HTERT RPE-1 (cell line): Measurements from ENCODE around the gene HHAT.
"Not testable (repeated sequence)": the region's sequence is repeated elsewhere in the genome, so short reads cannot be mapped to it uniquely, and the experiment has no call there.

Source experiments
- in situ Hi-C: fragments of 300-500 bp; cut with MboI; formaldehyde crosslinking; loops from 4 replicates; pipeline ENCODE4 v1.14.3; 2020; ENCODE audit warnings: low sequenced_read_pairs

HHAT gene

DNA sequence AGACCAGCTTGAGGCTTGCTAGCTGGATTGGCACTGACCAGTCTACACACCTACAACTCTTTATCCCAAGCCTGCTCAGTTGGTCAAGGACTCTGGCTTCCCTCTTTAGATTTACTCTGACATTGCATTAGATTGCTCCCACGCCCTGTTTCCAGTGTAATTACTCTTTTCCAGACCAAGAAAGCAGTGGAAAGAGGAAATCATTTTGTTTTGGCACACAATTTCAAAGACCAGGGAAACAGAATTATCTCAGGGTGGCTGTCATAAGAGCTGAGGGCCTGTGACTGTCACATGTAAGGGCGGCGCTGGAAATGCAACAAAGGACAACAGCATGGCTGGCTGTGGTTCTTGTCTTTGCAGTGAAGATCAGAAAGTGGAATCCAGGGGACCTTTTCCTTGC is 302.7 kb downstream of the HHAT start:
- in situ Hi-C loops: no loop called here

DNA sequence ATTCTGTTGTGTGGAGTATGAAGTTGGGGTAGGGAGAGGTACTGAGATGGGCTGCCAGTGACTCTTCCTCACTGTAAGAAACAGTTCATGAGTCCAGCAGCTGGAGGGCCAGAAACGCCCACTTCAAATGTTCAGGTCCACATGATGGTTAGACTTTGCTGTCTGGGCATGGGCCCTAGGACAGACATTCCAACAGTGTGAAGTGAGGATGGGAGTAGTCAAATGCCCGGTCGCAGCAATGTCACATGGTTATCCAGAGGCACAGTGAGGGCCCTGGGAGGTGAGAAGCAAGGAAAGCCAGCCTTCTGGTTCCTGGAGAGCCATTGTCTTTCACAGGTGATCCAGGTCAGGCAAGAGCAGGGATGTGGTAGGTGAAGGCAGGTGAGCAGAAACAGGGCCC is 304.4 kb downstream of the HHAT start:
- in situ Hi-C loops: no loop called here

DNA sequence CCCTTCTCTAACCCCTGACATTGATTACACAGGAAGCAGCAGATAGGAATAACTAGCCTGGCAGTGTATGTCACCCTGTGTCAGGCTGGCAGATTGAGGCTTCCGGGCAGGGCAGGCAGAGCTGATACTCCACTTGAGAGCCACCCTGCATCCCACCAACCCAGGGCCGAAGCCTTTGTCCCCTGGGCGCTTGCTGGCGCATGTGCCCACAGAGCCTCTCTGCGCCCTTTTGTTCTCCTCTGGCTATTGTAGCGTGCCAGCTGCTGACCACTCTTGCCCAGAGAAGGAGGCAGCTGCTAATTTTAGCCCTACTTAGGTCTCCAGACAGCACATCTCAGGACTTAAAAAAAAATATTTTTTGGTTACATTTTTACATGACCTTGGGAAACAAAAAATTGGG is 304.9 kb downstream of the HHAT start:
- in situ Hi-C loops: no loop called here

- in situ Hi-C loops: no loop called here
These were observed 306.4 kb downstream of the HHAT start for GRCh38 chr1:210635108-210635507.

DNA sequence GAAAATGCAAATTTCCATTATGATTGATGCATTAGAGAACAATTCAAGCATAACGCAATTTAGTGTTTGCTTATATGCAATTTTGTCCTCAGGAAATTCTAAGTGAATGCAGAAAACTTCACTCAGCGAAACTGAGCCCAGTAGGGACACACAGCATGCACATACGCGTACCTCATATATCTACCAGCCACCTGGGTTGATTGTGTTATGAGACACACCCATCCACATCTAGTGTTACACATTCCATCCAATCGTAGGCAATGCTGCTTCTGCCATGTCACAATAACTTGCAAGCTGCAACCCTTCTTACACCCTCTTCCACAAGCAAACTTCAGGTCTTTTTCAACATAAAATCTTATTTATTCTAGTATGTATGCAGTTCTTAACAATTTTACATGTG is 312.9 kb downstream of the HHAT start:
- in situ Hi-C loops: no loop called here

GRCh38 chr1:210645582-210646257 is 317.0 kb downstream of the HHAT start:
- in situ Hi-C loops: no loop called here

DNA sequence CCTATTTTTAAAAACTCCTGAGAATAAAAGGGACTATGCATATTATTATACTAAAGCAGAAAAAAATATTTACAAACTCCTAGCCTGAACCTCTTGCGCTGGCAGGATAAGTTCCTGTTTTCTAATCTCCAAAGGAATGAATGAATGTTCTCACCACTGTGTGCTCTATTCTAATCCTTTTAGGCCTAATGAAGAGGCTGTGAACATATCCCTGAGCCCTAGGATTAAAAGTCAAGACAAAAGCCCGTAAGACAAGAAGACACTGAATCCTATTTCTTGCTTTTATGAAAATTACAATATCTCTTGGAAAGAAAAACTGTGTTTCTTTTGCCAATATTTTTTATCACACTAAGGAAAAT is 317.5 kb downstream of the HHAT start:
- in situ Hi-C loops: no loop called here

DNA sequence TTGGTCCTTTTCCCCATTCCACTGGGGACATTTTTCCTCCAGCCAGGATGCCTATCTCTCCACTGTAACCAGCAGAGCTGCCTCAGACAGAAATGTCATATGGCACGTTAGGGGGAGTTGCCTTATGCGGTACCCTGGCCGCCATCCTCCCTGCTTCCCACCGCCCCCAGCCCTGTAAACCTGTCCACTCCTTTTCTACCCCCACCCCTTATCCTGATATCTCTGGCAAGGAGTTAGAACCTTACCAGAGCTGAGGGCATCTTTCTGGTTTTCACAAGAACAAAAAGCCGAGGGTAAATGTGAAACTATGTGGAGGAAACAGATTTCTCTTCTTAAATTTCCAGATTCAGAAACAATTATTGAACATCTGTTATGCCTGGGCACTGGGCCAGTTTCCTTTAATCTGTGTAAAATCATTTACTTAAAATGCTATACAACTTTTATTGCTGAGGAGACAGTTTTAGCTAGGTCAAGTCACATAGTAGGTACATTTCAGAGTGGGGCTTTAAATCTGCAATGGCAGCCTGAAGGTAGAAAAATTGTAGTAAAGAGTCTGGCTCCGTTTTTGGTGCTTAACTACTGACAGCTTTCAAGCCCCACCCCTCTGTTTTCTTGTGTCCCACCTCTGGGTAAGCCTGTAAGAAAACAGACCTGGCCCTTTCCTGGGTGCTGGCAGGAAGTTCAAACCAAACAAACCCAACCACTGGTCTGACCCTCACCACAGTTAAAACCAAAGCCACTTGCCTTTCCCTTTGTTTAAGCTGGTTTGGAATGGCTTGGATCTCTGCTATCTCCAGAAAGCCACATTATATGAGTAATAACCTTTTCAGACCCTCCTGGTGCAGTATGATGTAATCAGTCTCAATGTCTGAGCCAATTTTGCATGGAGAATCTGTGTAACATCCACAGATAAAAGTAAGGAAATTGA is 319.0 kb downstream of the HHAT start:
- in situ Hi-C loops: no loop called here

- in situ Hi-C loops: no loop called here
These were observed 320.0 kb downstream of the HHAT start for GRCh38 chr1:210648588-210649269.

- in situ Hi-C loops: no loop called here
These were observed 321.7 kb downstream of the HHAT start for GRCh38 chr1:210650403-210650802.

GRCh38 chr1:210652329-210652954 is 323.7 kb downstream of the HHAT start:
- in situ Hi-C loops: no loop called here

GRCh38 chr1:210653771-210654170 is 325.1 kb downstream of the HHAT start:
- in situ Hi-C loops: no loop called here

- in situ Hi-C loops: no loop called here
These were observed 325.7 kb downstream of the HHAT start for GRCh38 chr1:210654176-210654981.

- in situ Hi-C loops: no loop called here
These were observed 326.8 kb downstream of the HHAT start for GRCh38 chr1:210655511-210655910.

- in situ Hi-C loops: no loop called here
These were observed 329.1 kb downstream of the HHAT start for GRCh38 chr1:210657806-210658205.

DNA sequence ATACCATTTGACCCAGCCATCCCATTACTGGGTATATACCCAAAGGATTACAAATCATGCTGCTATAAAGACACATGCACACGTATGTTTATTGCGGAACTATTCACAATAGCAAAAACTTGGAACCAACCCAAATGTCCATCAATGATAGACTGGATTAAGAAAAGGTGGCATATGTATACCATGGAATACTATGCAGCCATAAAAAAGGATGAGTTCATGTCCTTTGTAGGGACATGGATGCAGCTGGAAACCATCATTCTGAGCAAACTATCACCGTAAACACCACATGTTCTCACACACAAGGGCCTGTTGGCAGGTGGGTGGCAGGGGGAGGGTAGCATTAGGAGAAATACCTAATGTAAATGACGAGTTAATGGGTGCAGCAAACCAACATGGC is 332.8 kb downstream of the HHAT start:
- in situ Hi-C loops: not testable (repeated sequence)

GRCh38 chr1:210662291-210663050 is 333.8 kb downstream of the HHAT start:
- in situ Hi-C loops: no loop called here

- in situ Hi-C loops: no loop called here
These were observed 335.2 kb downstream of the HHAT start for GRCh38 chr1:210663730-210664573.

GRCh38 chr1:210669951-210670350 is 341.2 kb downstream of the HHAT start:
- in situ Hi-C loops: no loop called here
